ENCODE measurements around the gene MSH4.
"Not testable (repeated sequence)": the region's sequence is repeated elsewhere in the genome, so short reads cannot be mapped to it uniquely, and the experiment has no call there.

DNA sequence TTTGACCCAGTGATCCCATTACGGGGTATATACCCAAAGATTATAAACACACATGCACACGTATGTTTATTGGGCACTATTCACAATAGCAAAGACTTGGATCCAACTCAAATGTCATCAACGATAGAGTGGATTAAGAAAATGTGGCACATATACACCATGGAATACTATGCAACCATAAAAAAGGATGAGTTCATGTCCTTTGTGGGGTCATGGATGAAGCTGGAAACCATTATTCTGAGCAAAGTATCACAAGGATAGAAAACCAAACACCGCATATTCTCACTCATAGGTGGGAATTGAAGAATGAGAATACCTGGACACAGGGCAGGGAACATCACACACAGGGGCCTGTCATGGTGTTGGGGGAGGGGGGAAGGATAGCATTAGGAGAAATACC lies 12.8 kb upstream of the MSH4 start:
- TF ChIP-seq, protein P1, sequence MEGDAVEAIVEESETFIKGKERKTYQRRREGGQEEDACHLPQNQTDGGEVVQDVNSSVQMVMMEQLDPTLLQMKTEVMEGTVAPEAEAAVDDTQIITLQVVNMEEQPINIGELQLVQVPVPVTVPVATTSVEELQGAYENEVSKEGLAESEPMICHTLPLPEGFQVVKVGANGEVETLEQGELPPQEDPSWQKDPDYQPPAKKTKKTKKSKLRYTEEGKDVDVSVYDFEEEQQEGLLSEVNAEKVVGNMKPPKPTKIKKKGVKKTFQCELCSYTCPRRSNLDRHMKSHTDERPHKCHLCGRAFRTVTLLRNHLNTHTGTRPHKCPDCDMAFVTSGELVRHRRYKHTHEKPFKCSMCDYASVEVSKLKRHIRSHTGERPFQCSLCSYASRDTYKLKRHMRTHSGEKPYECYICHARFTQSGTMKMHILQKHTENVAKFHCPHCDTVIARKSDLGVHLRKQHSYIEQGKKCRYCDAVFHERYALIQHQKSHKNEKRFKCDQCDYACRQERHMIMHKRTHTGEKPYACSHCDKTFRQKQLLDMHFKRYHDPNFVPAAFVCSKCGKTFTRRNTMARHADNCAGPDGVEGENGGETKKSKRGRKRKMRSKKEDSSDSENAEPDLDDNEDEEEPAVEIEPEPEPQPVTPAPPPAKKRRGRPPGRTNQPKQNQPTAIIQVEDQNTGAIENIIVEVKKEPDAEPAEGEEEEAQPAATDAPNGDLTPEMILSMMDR (IDR thresholded peaks at IDR 0.05; ENCODE audit: poor library complexity): not testable (repeated sequence)
- not testable (repeated sequence) for TF ChIP-seq EZH2 (IDR thresholded peaks at IDR 0.05; ENCODE audit: borderline replicate concordance); EZH2phosphoT487 (IDR thresholded peaks at IDR 0.05; ENCODE audit: low read depth, severe bottlenecking, unreplicated experiment)
